Brain microvascular endothelial cell (primary cell): ENCODE measurements around the gene C20orf141.
A peak's percentile ranks its signal among the peaks of the same experiment; 100 is the strongest.

Source experiments
- DNase-seq: peaks from one replicate; pipeline ENCODE4 v3.0.0-alpha.2; 2020
- H3K27ac ChIP-seq: fragments of 250-450 bp; sonication (Bioruptor Pico); 2 replicates; pipeline ENCODE4 v1.5.1; 2020; ENCODE audit warnings: mild to moderate bottlenecking, moderate library complexity
- H3K27me3 ChIP-seq: fragments of 250-450 bp; sonication (Bioruptor Pico); replicated peaks from 2 replicates; pipeline ENCODE4 v1.5.1; 2020; ENCODE audit warnings: mild to moderate bottlenecking
- H3K36me3 ChIP-seq: fragments of 250-450 bp; sonication (Bioruptor Pico); replicated peaks from 2 replicates; pipeline ENCODE4 v1.5.1; 2020; ENCODE audit warnings: mild to moderate bottlenecking
- H3K4me3 ChIP-seq: 2 replicates; pipeline ENCODE4 v1.5.1; 2011; ENCODE audit warnings: low read depth, mild to moderate bottlenecking, control low read depth, low read length, moderate library complexity
- CTCF ChIP-seq: IDR thresholded peaks from 2 replicates; pipeline ENCODE4 v1.5.1; 2011; ENCODE audit warnings: low read depth, mild to moderate bottlenecking, moderate library complexity, low read length, control low read depth, inconsistent platforms; ENCODE audit errors: missing control alignments
- in situ Hi-C: cut with HindIII; loops from 2 replicates; pipeline ENCODE4 v1.10.0; 2017; ENCODE audit warnings: low sequenced_read_pairs, low pct_ligation_motif_present

C20orf141 gene

DNA sequence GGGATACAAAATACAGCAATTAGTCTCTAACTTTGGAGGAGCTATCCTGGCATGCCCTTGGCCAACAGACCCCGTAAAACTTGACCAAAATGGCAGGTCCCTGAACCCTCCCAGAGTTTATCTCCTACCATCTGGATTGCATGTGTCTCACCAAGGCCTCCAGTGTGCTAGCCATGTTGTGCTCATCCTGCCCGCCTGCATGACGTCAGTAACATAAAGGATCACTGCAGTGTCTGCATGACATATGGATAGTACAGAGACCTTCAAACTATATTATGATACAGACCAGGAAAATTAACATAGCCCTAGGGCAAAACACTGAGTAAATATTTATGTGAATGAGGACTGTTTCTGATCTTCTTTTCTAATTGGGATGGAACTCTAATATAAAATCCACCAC lies 39.6 kb upstream of the C20orf141 start:
- H3K27ac ChIP-seq, result no peak overlapping the region
- H3K36me3 ChIP-seq, result no peaks in the 10 kb centered on the region
- no peaks in the 10 kb centered on the region for H3K27me3 ChIP-seq
- in situ Hi-C loops, result no loop called here
- DNase-seq, result no peak
- no peak overlapping the region for H3K4me3 ChIP-seq
- TF ChIP-seq CTCF, result no peak

DNA sequence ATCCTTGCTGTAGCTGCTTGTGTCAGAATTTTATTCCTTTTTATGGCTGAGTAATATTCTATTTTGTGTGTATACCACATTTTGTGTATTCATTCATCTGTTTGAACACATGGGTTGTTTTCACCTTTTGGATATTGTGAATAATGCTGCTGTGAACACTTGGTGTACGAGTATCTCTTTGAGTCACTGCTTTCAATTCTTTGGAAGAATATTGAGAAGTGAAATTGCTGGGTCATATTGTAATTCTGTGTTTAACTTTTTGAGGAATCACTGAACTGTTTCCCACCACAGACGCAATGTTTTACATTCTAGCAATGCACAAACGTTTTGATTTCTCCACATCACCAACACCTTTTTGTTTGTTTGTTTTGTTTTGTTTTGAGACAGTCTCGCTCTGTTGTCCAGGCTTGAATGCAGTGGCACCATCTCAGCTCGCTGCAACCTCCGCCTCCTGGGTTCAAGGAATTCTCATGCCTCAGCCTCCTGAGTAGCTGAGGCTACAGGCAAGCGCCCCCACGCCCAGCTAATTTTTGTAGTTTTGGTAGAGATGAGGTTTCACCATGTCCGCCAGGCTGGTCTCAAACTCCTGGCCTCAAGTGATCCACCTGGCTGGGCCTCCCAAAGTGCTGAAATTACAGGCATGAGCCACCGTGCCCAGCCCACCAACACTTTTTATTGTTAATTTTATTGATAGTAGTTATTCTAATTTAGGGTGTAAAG lies 36.0 kb upstream of the C20orf141 start:
- no peak for TF ChIP-seq CTCF
- Histone ChIP-seq H3K27ac (no peak overlapping the region), H3K27me3 (peaks cover 6% of the 10 kb centered on the region), H3K36me3 (no peaks in the 10 kb centered on the region), H3K4me3 (no peak overlapping the region)
- in situ Hi-C loops, result no loop called here
- DNase-seq, result no peak

GRCh38 chr20:2780948-2781347 lies 33.8 kb upstream of the C20orf141 start:
- DNase-seq, result no peak
- in situ Hi-C loops, result no loop called here
- TF ChIP-seq CTCF, result peak; percentile 11
- H3K4me3 ChIP-seq, result no peak overlapping the region
- H3K27ac ChIP-seq, result no peak overlapping the region
- no peaks in the 10 kb centered on the region for H3K36me3 ChIP-seq
- H3K27me3 ChIP-seq, result peaks cover 6% of the 10 kb centered on the region

GRCh38 chr20:2783908-2784566 lies 30.8 kb upstream of the C20orf141 start:
- TF ChIP-seq CTCF, result no peak
- DNase-seq, result no peak
- in situ Hi-C loops, result no loop called here
- peaks cover 6% of the 10 kb centered on the region for H3K27me3 ChIP-seq
- H3K36me3 ChIP-seq, result no peaks in the 10 kb centered on the region
- no peak overlapping the region for H3K27ac ChIP-seq
- no peak overlapping the region for H3K4me3 ChIP-seq

- in situ Hi-C loops, result no loop called here
- no peak for DNase-seq
- H3K27me3 ChIP-seq, result peaks cover 5% of the 10 kb centered on the region
- H3K36me3 ChIP-seq, result no peaks in the 10 kb centered on the region
- H3K4me3 ChIP-seq, result no peak overlapping the region
- H3K27ac ChIP-seq, result no peak overlapping the region
- no peak for TF ChIP-seq CTCF
Observed at GRCh38 chr20:2793471-2793870, 21.3 kb upstream of the C20orf141 start.
